NCI-H2196 (cell line): ENCODE results near the gene SLCO2B1.

Source experiments
- DNase-seq: peaks from one replicate; lab custom pipeline; 2025; ENCODE audit not compliant: unreplicated experiment; lab: John Stamatoyannopoulos, UW

SLCO2B1 gene

DNA sequence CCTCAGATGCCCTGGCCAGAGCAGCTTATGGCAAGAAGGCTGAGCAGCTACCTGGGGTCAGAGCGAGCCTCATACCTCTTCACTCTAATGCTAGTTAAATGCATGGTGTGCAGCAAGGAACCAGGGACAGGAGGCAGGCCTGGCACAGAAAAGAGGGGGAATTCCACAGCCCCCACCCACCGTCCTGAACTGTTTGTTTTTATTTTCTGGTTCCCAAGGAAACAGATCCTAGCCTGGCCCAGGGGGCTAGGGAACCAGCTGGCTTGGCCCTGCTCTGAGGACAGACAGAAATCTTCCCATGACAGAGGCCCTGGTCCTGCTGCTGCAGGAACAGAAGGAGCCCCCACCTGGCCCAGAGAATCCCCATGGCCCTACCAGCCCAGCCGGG lies 40.4 kb downstream of the SLCO2B1 start:
- no peak for DNase-seq

DNA sequence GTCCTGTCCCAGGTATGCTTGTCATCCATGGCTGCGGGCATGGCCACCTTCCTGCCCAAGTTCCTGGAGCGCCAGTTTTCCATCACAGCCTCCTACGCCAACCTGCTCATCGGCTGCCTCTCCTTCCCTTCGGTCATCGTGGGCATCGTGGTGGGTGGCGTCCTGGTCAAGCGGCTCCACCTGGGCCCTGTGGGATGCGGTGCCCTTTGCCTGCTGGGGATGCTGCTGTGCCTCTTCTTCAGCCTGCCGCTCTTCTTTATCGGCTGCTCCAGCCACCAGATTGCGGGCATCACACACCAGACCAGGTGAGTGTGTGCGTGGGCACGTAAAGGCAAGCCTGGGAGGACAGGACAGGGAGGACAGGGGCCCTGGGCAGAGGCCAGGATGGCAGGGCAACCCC lies 42.4 kb downstream of the SLCO2B1 start:
- no peak for DNase-seq

DNA sequence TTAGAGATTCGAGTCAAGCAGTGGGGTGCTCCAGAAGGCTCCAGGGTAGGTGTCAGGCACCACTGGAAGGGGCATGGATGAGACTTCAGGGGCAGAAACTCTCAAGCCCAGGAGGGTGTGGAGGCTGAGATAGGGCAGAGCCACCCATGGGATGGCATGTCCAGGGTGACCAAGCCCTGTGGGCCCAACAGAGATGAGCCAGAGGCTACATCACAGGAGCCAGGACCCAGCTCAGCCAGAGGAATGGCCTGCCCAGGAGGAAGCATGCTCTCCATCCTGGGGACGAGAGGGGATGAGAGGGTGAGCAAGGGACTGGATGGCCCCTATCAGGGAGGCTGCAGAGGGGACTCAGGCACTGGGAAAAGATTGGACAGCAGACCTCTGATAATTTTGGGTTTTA lies 42.8 kb downstream of the SLCO2B1 start:
- DNase-seq = no peak

DNA sequence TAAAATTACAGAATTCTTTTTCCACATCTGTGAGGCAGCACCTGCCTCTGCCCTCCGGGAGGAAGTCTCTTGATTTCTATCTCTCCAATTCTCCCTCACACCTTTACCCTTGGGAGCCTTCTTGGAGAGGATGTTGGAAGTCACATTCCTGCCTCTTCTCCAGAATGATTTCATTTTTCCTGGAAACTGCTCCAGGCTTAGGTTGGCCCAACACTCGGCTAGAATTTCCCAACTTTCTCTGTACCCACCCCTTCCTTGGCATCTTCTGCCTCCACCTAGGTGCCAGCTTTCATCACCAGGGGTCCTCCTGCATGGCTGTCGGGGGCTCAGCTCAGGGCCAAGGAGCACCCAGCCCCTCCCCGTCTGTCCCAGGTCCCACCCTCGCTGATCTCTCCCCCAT lies 43.2 kb downstream of the SLCO2B1 start:
- no peak for DNase-seq

DNA sequence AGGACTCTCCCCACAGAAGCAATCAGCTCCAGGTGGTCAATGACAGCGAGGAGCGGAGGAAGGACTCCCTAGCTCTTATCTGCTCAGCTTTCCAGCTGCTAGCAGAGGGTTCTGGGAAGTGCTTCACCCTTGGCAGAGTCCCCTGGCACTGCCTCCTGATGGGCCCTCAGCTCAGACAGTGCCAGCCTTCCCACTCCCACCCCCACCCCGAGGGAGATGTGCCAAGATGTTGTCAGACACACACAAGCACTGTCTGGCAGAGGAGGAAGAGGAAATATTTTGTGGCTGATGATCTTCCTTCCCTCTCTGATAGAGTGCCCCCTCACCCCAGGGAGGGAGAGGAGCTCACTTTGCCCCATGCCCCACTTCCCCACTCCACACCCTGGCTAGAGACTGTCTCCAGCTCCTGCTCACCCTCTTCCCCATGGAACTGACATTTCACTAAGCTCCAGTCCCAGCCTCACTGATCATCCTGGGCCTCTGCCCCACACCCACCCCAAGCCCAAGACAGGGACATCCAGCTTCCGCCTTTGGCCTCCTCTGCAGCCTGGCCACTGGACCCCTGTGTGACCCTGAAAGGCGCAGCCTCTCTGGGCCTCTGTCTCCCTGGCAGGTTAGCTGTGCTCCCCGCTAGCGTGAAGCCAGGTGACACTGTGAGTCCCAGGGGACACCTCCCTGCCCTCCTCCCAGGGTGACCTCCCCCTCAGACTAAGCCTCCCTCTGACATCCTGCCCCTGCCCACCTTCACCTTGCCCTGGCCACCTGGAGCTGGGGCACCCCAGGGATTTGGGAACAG lies 44.5 kb downstream of the SLCO2B1 start:
- DNase-seq = peak; percentile 87

DNA sequence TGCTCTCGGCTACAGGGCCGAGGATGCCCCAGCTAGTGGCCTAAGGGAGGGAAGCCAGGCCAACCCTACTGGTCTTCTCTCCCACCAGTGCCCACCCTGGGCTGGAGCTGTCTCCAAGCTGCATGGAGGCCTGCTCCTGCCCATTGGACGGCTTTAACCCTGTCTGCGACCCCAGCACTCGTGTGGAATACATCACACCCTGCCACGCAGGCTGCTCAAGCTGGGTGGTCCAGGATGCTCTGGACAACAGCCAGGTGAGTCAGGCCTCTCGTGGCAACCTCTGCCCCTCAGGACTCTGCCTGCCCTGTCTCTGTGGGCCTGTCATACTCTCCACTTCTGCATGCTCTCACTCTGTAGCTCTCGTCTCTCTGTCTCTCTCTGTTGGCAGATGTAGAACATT lies 45.5 kb downstream of the SLCO2B1 start:
- no peak for DNase-seq

DNA sequence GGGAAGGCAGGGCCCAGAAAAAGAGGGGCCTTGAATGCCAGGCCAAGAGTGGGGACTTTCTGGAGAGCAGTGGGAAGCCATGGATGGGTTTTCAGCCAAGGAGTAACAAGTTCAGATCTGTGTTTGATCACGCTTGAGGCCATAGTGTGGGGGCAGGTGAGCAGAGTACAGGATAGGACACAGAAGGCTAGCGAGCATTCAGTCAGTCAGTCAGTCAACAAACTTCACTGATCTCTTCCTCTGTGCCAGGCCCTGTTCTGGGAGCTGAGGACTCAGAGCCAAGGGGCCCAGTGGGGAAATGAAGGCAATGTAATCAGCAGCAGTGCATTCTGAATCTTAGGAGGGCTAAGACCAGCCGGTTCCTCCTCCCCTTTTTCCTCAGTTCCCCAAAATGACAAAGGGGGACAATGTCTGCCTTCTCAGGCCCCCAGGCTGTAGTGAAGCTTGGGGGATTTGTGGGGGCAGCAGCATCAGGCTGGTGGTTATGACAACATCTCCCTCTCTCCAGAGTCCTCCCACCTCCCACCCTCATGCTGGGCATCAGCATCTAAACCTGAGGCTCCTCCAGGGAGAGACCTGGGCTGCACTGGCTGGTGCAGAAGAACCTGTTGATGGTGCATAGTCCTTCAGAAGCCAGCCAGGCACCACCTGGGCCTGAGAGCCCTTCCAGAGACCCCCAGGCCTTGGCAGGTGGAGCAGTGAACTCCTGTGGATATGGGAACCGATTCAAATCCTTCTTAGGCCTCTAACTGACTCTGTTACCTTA lies 46.8 kb downstream of the SLCO2B1 start:
- no peak for DNase-seq

DNA sequence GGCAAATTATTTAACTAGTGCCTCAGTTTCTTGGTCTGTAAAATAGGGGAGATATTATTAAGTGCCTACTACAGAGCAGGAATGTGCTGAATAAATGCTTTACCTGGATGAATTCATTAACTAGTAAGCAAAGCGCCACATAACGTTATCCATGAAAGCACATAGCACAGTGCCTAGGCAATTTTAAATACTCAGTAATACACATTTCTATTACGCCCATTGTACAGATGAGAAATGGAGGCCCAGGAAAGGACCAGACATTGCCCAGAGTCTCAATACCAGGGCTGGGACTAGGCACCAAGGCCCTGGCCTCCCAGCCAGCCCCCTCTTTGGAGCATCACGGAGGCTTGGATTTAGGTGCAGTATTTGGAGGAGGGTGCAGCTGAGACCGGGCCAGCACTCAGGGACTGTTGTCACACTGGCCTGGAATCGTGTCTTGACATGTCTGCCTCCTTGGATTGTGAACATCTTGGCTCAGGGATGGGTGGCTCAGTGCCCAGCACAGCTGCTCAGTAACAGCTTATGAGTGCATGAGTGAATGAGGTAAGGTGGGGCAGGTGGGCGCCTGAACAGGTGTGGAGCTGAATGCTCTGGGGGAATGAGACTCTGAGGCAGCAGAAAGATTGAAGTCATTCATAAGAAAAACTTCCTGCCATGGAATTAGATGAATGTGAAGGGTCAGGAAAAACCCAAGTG lies 47.5 kb downstream of the SLCO2B1 start:
- peak; percentile 58 for DNase-seq

DNA sequence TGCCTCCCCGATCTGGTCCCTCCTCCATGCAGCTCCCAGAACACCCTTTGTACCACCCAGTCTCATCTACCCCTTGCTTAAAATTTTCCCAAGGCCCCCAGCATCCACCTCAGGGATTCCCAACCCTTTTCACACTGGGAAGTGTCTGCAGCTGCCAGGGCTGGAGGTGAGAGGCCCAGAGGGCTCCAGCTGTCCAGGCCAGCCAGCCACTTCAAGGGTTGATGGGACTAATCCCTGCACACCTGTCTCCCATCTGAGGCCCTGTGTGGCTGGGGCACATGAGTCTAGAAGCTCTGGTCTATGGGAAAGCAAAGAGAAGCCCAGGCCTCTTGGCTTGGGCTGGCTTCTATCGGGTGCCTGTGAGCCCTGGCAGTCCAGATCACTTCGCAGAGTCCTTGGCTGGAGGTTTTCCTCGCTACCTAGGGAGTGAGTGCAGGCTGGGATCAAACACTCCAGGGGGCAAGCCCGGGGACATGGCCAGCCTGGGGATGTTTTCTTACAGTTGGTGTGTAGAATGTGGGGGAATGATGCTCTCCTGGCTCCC lies 48.6 kb downstream of the SLCO2B1 start:
- peak; percentile 74 for DNase-seq

DNA sequence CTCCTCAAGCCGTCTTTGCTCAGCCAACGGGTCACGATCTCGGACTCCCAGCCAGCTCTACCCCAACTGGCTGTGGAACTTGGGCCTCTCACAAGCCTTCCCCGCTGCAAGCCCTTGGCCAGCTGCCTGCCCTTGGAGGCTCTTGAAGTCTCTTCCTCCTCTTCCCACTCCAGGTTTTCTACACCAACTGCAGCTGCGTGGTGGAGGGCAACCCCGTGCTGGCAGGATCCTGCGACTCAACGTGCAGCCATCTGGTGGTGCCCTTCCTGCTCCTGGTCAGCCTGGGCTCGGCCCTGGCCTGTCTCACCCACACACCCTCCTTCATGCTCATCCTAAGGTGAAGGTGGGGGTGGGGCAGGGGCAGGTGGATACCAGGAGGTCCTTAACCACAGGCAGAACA lies 49.1 kb downstream of the SLCO2B1 start:
- DNase-seq = peak; percentile 61

DNA sequence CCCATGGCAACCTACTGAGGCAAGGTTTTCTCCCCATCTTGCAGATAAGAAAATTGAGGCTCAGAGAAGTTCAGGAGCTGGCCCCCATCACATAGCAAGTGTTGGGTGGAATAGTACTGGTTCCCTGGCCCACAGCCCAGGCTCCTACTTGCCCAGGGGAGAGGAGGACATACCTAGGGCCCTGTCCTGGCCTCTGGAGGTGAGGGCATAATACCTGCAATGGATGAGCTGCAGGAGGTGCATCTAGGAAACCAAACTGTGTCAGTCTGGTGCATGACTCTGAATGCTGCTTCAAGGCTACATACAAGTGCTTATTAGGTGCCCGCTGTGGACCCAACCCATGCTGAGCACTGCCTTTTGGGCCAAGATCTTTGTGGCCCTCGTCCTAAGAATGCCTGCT lies 49.6 kb downstream of the SLCO2B1 start:
- no peak for DNase-seq

DNA sequence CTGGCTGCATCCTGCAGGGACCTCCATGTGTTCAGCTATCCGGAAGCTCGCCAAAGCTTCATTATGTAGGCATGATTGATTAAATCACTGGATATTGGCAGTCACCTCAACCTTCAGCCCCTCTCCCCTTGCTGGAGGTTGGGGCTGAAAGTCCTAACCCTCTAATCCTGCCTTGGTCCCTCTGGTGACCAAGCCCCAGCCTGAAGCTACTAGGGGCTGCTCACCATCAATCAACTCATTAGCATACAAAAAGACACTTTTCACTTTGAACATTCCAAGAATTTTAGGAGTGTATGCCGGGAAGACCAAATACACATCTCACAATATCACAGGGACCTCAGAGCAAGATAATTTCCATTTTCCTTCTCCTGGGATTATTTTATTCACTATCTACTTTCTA lies 50.9 kb downstream of the SLCO2B1 start:
- no peak for DNase-seq

DNA sequence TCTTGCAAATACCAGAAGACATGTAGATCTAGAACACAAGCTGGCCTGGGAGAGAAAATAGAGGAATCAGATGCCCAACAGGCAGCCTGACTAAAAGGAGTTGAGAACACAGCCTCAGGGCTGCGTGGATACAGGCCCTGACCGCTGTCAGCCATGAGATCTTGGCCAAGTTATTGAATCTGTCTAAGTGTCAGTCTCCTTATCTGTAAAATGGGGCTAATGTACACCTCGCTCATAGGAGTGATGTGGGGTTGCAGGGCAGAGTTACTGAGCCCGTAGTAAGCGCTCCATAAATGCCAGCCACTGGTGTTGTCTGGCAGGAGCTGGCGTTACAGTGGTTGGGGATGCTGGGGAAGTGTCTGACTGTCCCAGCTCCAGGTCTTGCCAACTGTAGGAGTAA lies 51.3 kb downstream of the SLCO2B1 start:
- DNase-seq = no peak

DNA sequence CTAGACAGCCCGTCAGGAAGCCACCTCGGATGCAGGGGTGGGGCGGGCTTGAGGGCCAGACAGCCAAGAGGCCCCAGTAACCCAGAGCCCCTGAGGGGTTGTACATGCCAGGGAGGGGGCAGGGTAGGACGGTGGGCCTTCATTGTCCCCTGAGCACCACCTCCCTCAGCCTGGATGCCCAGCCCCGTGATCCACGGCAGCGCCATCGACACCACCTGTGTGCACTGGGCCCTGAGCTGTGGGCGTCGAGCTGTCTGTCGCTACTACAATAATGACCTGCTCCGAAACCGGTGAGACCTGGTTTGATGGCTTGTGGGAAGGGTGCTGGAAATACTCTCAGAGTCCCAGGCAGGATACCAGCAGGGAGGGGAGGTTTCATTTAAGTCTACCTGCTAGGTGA lies 52.2 kb downstream of the SLCO2B1 start:
- no peak for DNase-seq

DNA sequence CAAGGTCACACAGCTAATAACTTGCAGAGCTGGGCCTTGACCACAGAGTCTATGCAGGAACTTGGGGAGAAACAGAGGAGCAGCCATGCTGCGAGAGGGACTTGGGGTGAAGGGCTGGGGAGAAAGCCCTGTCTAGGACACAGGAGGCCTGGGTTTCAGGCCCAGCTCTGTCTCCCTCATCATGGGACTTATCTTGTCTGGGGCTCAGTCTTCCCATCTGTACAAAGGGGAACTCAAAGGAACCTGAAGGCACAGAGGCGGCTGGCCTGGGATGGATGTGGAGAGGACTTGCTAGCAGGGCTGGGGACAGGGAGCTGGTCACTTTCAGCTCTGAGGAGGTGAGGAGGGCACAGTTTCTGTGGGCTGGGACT lies 52.7 kb downstream of the SLCO2B1 start:
- DNase-seq = no peak

DNA sequence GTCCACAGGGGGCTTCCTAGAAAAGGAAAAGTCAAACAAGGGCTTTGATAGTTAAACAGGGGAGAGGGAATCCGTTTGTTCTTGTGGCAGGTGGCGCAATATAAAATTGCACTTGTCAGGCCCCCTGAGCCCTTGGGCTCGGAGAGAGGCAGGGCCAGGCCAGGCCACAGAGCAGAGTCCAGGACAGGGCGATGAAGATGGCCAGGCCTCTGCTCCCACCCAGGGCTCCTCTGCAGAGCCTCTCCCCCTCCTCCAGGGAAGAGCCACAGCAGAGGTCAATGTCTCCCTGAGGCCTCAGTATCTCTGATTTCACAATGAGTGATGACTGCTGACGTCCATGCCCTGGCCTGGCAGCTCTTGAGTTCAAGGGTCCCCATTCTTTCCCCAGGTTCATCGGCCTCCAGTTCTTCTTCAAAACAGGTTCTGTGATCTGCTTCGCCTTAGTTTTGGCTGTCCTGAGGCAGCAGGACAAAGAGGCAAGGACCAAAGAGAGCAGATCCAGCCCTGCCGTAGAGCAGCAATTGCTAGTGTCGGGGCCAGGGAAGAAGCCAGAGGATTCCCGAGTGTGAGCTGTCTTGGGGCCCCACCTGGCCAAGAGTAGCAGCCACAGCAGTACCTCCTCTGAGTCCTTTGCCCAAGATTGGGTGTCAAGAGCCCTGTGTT lies 53.2 kb downstream of the SLCO2B1 start:
- DNase-seq = no peak

DNA sequence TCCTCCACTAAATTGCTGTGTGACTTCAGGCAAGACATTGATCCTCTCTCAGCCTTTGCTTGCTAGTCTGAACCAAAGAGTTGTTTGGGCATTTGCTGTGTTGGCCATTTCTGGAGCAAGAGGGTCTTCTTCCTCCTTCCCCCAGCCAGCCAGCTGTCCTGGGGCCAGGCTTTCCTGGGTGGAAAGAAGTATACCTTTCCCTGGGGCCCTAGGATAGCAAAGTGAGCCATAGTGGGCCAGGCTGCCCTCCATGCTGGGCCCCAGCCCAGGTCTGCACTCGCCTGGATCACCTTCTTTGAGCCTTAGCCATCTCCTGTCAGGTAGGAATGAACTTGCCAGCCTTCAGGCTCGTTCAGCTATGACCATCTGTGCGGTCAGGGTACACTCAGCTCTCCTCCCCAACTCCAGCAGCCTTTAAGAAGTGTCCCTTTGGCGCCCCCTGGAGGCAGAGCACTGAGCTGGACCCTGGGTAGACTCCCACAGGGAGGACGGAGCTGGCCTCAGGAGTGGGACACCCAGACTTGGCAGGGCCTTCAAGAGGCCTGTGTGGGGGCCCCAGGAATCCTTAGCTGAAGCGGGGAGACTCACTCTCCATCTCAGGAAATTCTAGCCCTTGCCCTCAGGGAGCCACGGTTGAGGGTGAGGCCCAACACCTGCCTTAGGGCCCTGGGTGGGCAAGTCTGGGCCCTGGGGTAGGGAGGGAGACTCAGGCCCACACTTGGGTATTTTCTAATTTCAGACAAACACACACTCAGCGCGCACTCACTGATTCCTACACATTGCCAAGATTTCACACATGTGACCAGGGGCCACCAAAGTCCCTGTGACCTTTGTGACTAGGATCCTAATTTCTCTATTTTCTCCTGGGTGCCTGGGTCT lies 54.0 kb downstream of the SLCO2B1 start:
- DNase-seq = peak; percentile 94

DNA sequence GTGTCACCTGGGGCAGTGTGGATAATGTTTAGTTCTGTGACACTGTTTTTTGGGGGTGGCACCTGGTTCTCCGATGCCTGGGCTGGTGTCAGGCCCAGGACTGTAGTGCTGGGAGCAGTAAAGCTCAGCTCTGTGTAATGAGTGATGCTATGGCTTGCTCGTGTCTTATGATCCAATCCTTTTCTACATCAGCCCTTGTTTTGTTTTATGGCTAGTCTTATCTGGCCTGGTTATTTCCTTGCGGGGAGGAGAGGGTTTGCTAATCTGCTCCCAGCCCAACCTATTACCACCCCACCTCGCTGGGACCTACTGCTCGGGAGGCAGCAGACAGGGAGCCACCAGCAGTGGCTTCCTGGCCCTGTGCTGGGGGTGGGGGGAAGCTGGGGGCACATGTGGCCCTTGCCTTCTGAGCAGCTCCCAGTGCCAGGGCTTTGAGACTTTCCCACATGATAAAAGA lies 54.7 kb downstream of the SLCO2B1 start:
- no peak for DNase-seq

DNA sequence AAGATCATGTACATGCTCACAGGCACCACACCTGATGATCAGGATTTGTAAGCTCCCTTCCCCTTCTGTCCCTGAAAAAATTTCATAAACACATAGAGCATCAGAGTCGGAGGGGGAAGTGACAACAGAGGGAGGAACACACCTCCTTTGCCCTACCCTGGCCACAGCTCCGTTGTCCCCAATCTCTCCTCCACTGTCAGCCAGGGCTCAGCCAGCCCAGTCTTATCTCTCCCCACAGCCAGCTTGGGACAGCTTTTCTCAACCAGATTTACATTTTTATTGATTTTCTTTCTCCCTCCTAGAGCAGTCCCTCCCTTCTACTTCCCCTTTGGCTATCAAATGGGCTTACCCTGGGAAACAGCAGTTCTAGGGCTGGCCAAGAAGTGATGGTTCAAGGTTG lies 57.5 kb downstream of the SLCO2B1 start:
- no peak for DNase-seq

DNA sequence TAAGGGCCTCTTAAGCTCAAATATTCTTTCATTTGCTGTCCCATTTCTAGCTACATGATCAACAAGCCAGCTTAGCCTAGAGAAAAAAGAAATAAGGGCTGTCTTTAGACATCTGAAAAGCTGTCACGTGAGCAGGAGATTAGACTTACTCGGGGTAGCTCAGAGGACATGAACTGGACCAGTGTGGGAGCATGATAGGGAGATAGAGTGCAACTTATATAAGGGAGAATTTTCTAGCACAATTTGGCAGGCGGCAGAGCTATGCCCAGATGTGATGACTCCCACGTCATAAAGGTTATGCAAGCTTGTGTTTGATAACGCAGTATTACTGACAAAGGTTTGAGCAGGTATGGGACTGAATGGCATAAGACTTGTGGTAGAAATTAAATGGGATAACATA lies 61.5 kb downstream of the SLCO2B1 start:
- no peak for DNase-seq
